ENCODE measurements around the gene SOCS1. TPM values are rescaled to one million over a fixed set of nuclear protein-coding genes. Genes with fewer than 3 reads are reported as not detected.

SOCS1 gene
- total RNA-seq, 2 donors from 2014 or later: 16.9 to 22.6 TPM

GRCh38 chr16:11280616-11281522 is 24.9 kb upstream of the SOCS1 start, which contains the start of gene PRM1:
Gene PRM1, minus strand, starts transcription at chr16:11281330. Its CDS starts 92 bp downstream, at chr16:11281238.
- no peaks in the 10 kb centered on the region for H3K27me3 ChIP-seq (replicated peaks; ENCODE audit: insufficient read depth)
- no peak within 1 kb of the TSS for H3K27ac ChIP-seq
- H3K4me3 ChIP-seq: no peak within 1 kb of the TSS
- H3K36me3 ChIP-seq: no peaks in the 10 kb centered on the region
- TF ChIP-seq CTCF (IDR thresholded peaks at IDR 0.05): no peak
- H3K4me1 ChIP-seq (ENCODE audit: control insufficient read depth in 1 of 2, low read depth in 2 of 2): no peaks in the 10 kb centered on the region
- no peaks in the 10 kb centered on the region for H3K9me3 ChIP-seq
- DNase-seq (ENCODE audit: low spot score): no peak
- ATAC-seq (ENCODE audit: insufficient number of reproducible peaks, low FRiP score, low read depth): no peak

- no peak for ATAC-seq (ENCODE audit: insufficient number of reproducible peaks, low FRiP score, low read depth)
- Histone ChIP-seq H3K36me3 (no peaks in the 10 kb centered on the region), H3K27me3 (replicated peaks; ENCODE audit: insufficient read depth) (no peaks in the 10 kb centered on the region), H3K4me3 (no peak overlapping the region), H3K4me1 (ENCODE audit: control insufficient read depth in 1 of 2, low read depth in 2 of 2) (no peaks in the 10 kb centered on the region), H3K27ac (no peak overlapping the region), H3K9me3 (no peaks in the 10 kb centered on the region)
- no peak for TF ChIP-seq CTCF (IDR thresholded peaks at IDR 0.05)
- DNase-seq (ENCODE audit: low spot score): no peak
Measured at GRCh38 chr16:11278681-11279628, 23.0 kb upstream of the SOCS1 start.

GRCh38 chr16:11277607-11278337 is 21.8 kb upstream of the SOCS1 start:
- TF ChIP-seq CTCF (IDR thresholded peaks at IDR 0.05): no peak
- no peaks in the 10 kb centered on the region for H3K36me3 ChIP-seq
- H3K27me3 ChIP-seq (replicated peaks; ENCODE audit: insufficient read depth): no peaks in the 10 kb centered on the region
- H3K27ac ChIP-seq: no peak overlapping the region
- ATAC-seq (ENCODE audit: insufficient number of reproducible peaks, low FRiP score, low read depth) (no peak), DNase-seq (ENCODE audit: low spot score) (no peak)
- no peaks in the 10 kb centered on the region for H3K4me1 ChIP-seq (ENCODE audit: control insufficient read depth in 1 of 2, low read depth in 2 of 2)
- H3K9me3 ChIP-seq: no peaks in the 10 kb centered on the region
- no peak overlapping the region for H3K4me3 ChIP-seq

- Histone ChIP-seq H3K27me3 (replicated peaks; ENCODE audit: insufficient read depth) (no peaks in the 10 kb centered on the region), H3K36me3 (no peaks in the 10 kb centered on the region), H3K27ac (no peak overlapping the region), H3K9me3 (no peaks in the 10 kb centered on the region), H3K4me3 (no peak overlapping the region), H3K4me1 (ENCODE audit: control insufficient read depth in 1 of 2, low read depth in 2 of 2) (no peaks in the 10 kb centered on the region)
- DNase-seq (ENCODE audit: low spot score) (no peak), ATAC-seq (ENCODE audit: insufficient number of reproducible peaks, low FRiP score, low read depth) (no peak)
- no peak for TF ChIP-seq CTCF (IDR thresholded peaks at IDR 0.05)
Measured at GRCh38 chr16:11276896-11277593, 21.0 kb upstream of the SOCS1 start.
